Measurements from ENCODE around the gene GPD1L.
"Not testable (repeated sequence)": the region's sequence is repeated elsewhere in the genome, so short reads cannot be mapped to it uniquely, and the experiment has no call there.

GPD1L gene

DNA sequence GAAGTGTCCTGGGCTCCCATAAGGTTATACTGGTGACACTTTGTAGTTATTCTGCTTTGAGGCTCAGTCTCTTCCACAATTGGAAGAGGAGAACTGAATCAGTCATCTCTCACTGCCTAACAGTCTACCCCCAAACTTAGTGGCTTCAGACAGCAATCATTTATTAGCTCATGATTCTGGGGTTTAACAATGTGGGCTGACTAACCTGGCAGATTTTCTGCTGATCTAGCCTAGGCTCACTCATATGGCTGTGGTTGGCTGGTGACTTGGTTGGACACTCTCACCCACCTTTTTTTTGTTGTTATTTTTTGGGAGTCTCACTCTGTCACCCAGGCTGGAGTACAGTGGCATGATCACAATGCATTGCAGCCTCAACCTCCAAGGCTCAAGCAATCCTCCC, 7.1 kb downstream of the GPD1L start:
- DNase-seq (ENCODE audit: low spot score) = no peak
- ChIA-PET POLR2A (ENCODE audit: low non-redundant PET) (no interaction called here), CTCF (no interaction called here)
- H3K27ac ChIP-seq = no peak overlapping the region
- TF ChIP-seq, protein P1, sequence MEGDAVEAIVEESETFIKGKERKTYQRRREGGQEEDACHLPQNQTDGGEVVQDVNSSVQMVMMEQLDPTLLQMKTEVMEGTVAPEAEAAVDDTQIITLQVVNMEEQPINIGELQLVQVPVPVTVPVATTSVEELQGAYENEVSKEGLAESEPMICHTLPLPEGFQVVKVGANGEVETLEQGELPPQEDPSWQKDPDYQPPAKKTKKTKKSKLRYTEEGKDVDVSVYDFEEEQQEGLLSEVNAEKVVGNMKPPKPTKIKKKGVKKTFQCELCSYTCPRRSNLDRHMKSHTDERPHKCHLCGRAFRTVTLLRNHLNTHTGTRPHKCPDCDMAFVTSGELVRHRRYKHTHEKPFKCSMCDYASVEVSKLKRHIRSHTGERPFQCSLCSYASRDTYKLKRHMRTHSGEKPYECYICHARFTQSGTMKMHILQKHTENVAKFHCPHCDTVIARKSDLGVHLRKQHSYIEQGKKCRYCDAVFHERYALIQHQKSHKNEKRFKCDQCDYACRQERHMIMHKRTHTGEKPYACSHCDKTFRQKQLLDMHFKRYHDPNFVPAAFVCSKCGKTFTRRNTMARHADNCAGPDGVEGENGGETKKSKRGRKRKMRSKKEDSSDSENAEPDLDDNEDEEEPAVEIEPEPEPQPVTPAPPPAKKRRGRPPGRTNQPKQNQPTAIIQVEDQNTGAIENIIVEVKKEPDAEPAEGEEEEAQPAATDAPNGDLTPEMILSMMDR (conservative IDR thresholded peaks at IDR 0.05; ENCODE audit: low read depth) = no peak

DNA sequence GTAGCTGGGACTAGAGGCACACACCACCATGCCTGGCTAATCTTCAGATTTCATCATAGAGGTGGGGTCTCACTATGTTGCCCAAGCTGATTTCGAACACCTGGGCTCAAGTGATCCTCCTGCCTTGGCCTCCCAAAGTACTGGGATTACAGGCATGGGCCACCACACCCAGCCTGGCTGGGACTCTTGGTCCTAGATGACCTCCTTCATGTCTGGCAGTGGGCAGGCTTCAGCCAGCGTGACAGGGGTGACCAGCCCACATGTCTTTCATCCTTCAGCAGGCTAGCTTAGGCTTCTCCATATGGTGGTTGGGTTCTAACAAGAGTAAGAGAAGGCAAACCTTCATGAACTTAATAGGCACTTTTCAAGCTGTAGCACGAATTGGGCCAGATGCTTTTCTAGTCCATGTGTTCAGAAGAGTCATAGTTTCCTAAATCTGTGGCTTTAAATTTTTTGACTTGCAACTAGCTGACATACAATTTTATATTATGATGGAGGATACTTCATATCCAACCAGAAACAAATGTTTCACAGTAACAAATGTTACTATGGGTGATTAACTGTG, 7.6 kb downstream of the GPD1L start:
- CTCF ChIA-PET = no interaction called here
- POLR2A ChIA-PET (ENCODE audit: low non-redundant PET) = no interaction called here
- DNase-seq (ENCODE audit: low spot score) = no peak
- H3K27ac ChIP-seq = no peak overlapping the region
- TF ChIP-seq, protein P1 (conservative IDR thresholded peaks at IDR 0.05; ENCODE audit: low read depth) = no peak

DNA sequence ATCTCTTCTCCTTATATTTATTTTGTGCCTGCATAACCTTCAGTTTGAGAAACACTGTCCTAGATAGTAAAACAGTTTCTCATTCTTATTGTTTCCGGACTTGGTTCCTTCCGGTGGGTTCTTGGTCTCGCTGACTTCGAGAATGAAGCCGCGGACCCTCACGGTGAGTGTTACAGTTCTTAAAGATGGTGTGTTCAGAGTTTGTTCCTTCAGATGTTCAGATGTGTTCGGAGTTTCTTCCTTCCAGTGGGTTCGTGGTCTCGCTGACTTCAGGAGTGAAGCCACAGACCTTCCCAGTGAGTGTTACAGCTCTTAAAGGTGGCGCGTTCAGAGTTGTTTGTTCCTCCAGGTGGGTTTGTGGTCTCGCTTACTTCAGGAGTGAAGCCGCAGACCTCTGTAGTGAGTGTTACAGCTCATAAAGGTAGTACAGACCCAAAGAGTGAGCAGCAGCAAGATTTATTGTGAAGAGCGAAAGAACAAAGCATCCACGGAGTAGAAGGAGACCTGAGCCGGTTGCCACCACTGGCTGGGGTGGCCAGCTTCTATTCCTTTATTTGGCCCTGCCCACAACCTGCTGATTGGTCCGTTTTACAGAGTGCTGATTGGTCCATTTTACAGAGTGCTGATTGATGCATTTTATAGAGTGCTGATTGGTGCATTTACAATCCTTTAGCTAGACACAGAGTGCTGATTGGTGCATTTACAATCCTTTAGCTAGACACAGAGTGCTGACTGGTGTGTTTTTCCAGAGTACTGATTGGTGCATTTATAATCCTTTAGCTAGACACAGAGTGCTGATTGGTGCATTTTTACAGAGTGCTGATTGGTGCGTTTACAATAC, 8.3 kb downstream of the GPD1L start:
- POLR2A ChIA-PET (ENCODE audit: low non-redundant PET); CTCF ChIA-PET; H3K27ac ChIP-seq; DNase-seq (ENCODE audit: low spot score): not testable (repeated sequence)

DNA sequence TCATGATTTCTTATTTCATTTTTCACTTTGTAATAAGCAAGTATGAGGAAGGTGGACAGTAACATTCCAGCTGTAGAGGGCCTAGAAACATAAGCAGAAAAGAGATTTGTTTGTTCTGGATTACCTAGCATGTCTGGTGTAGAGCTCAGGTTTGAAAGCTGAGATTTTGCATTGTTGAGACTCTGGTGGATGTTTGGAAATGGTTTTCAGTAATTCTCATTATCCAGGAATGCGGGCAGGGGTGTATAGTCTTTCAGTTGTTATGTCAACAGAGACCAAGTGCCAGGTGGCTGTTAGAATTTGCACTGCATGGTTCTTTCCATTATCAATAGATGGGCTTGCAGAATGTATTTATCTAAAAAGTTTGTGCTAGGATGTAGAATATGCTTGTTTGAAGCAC, 10.9 kb downstream of the GPD1L start:
- POLR2A ChIA-PET (ENCODE audit: low non-redundant PET) = no interaction called here
- TF ChIP-seq, protein P1 (conservative IDR thresholded peaks at IDR 0.05; ENCODE audit: low read depth) = no peak
- no peak overlapping the region for H3K27ac ChIP-seq
- DNase-seq (ENCODE audit: low spot score) = no peak
- CTCF ChIA-PET = interaction anchor here (0.6 to 0.7 kb wide), 2 partner anchors 98 to 1901 kb away, joined by 3 to 4 read pairs; no protein-coding TSS in a partner anchor

DNA sequence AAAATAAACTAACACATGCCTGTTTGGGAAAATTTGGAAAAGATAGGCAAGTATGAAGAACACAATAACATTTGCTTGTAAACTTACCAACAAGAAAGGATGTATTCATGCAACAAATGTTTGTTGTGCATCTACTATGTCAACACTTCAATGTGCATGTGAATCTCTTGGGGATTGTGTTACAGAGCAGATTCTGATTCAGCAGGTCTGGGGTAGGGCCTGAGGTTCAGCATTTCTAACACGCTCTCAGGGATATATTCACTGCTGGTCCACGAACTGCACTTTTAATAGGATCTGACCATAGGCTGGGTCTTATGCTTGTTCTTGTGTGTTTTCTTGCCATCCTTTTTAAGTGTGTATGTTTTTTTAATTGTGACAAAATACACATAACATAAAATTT, 11.8 kb downstream of the GPD1L start:
- H3K27ac ChIP-seq = no peak overlapping the region
- CTCF ChIA-PET = no interaction called here
- DNase-seq (ENCODE audit: low spot score) = no peak
- TF ChIP-seq, protein P1 (conservative IDR thresholded peaks at IDR 0.05; ENCODE audit: low read depth) = no peak
- POLR2A ChIA-PET (ENCODE audit: low non-redundant PET) = no interaction called here

DNA sequence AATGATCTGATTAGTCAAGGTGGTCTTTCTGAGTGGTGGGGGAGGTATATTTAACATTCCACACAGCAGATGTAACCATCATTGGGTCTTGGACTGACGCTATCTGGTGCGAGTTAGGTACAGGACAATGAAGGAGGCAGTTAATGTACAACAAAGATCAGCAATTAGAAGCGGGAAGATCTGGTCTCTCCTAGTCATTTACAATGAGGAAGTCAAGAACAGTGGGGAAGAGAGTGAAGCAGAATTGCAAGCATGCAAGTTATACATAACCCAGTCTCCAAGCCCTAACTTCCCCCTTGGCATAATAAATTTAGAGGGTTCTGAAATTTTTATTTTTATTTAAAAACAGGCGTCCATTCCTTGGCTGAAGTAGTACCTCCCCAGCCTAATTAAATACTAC, 14.1 kb downstream of the GPD1L start:
- TF ChIP-seq, protein P1 (conservative IDR thresholded peaks at IDR 0.05; ENCODE audit: low read depth) = no peak
- H3K27ac ChIP-seq = no peak overlapping the region
- no peak for DNase-seq (ENCODE audit: low spot score)
- ChIA-PET CTCF (interaction anchor here (1.0 kb wide), 1 partner anchor 12 kb away, joined by 4 read pairs; no protein-coding TSS in a partner anchor), POLR2A (ENCODE audit: low non-redundant PET) (no interaction called here)

DNA sequence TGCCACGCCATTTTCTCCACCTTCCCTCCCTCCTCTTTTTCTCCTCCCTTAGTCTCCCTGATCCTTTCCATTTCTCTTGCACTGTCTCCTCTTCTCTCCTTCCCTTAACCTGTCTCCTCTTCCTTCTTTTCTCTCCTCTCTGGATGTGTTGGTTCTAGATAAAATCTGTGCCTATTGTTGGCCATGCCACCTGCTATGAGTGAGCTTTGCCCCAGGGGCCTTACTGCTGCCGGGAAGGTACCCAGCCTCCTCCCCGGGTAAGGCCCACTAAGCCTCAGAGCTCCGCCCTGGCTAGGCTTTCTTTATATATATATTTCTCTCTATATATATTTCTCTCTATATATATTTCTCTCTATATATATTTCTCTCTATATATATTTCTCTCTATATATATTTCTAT, 14.7 kb downstream of the GPD1L start:
- CTCF ChIA-PET = interaction anchor here (1.0 kb wide), 1 partner anchor 12 kb away, joined by 4 read pairs; no protein-coding TSS in a partner anchor
- TF ChIP-seq, protein P1 (conservative IDR thresholded peaks at IDR 0.05; ENCODE audit: low read depth) = no peak
- no peak overlapping the region for H3K27ac ChIP-seq
- DNase-seq (ENCODE audit: low spot score) = no peak
- POLR2A ChIA-PET (ENCODE audit: low non-redundant PET) = no interaction called here
